GM19452 (cell line): ENCODE data around the gene USO1.
"Not testable (repeated sequence)": the region's sequence is repeated elsewhere in the genome, so short reads cannot be mapped to it uniquely, and the experiment has no call there.

Experiments used
- ATAC-seq: cut with Tn5 transposase; IDR thresholded peaks from one replicate; pipeline ENCODE4 v1.9.1; 2021; ENCODE audit not compliant: unreplicated experiment

USO1 gene

GRCh38 chr4:75745721-75746199 is 21.4 kb downstream of the USO1 start:
- ATAC-seq: no peak

GRCh38 chr4:75752637-75753036 is 28.3 kb downstream of the USO1 start:
- ATAC-seq: no peak

- no peak for ATAC-seq
These were observed 44.7 kb downstream of the USO1 start for GRCh38 chr4:75769036-75769435.

GRCh38 chr4:75771607-75772006 is 47.2 kb downstream of the USO1 start:
- ATAC-seq: no peak

GRCh38 chr4:75777589-75777988 is 53.2 kb downstream of the USO1 start:
- ATAC-seq: no peak

GRCh38 chr4:75779105-75779757 is 54.9 kb downstream of the USO1 start:
- peak; percentile 56 for ATAC-seq

GRCh38 chr4:75781305-75781704 is 56.9 kb downstream of the USO1 start:
- ATAC-seq: no peak

- ATAC-seq: peak; percentile 62
These were observed 62.1 kb downstream of the USO1 start for GRCh38 chr4:75786526-75786925.

- ATAC-seq: peak; percentile 21
These were observed 62.6 kb downstream of the USO1 start for GRCh38 chr4:75786938-75787337.

- no peak for ATAC-seq
These were observed 65.6 kb downstream of the USO1 start for GRCh38 chr4:75790024-75790423.

GRCh38 chr4:75800972-75801371 is 76.6 kb downstream of the USO1 start:
- no peak for ATAC-seq

- ATAC-seq: not testable (repeated sequence)
These were observed 81.7 kb downstream of the USO1 start for GRCh38 chr4:75806035-75806434.

GRCh38 chr4:75817901-75818300 is 93.5 kb downstream of the USO1 start:
- no peak for ATAC-seq

GRCh38 chr4:75819121-75819520 is 94.7 kb downstream of the USO1 start:
- no peak for ATAC-seq

GRCh38 chr4:75820197-75820596 is 95.8 kb downstream of the USO1 start:
- ATAC-seq: no peak

- no peak for ATAC-seq
These were observed 96.3 kb downstream of the USO1 start for GRCh38 chr4:75820676-75821075.

- ATAC-seq: no peak
These were observed 96.8 kb downstream of the USO1 start for GRCh38 chr4:75821216-75821615.

- no peak for ATAC-seq
These were observed 97.6 kb downstream of the USO1 start for GRCh38 chr4:75821966-75822365.

- no peak for ATAC-seq
These were observed 98.0 kb downstream of the USO1 start for GRCh38 chr4:75822416-75822815.

- no peak for ATAC-seq
These were observed 99.4 kb downstream of the USO1 start for GRCh38 chr4:75823812-75824211.

- ATAC-seq: no peak
These were observed 106.5 kb downstream of the USO1 start for GRCh38 chr4:75830906-75831305.

- no peak for ATAC-seq
These were observed 107.6 kb downstream of the USO1 start for GRCh38 chr4:75831856-75832405.
